HepG2 (cell line): ENCODE data around the gene TDRD3. TPM values are rescaled to one million over a fixed set of nuclear protein-coding genes. Genes with fewer than 3 reads are reported as not detected.

Experiments
- ATAC-seq: fragments of 200-7000 bp; cut with Tn5 transposase; 3 replicates; pipeline ENCODE4 v1.9.1; 2020; ENCODE audit warnings: mild to moderate bottlenecking, moderate library complexity
- BruUV-seq: library from RNA; stranded (reverse); fragments of 400-500 nt; replicated peaks from 2 replicates; lab custom pipeline; 2021; lab: Mats Ljungman, UMichigan
- CTCF ChIA-PET: fragments of 300-600 bp; formaldehyde crosslinking; extraction: SDS; loops from one replicate; lab custom pipeline; 2021; ENCODE audit warnings: low total read pairs, inconsistent platforms, low intra/inter-chr PET ratio; lab: Yijun Ruan, JAX
- POLR2A ChIA-PET: fragments of 350-600 bp; sonication (Branson Sonifier 250); formaldehyde crosslinking; loops from one replicate; lab custom pipeline; 2020; ENCODE audit warnings: antibody characterized with exemption, inconsistent platforms; lab: Yijun Ruan, JAX
- DNase-seq: peaks from one replicate; pipeline ENCODE4 v3.0.0-alpha.2; 2015; ENCODE audit warnings: low spot score
- FAIRE-seq: peaks from 3 replicates; lab custom pipeline; 2011; peaks lifted over from hg19 to GRCh38; lab: Jason Lieb, UNC
- H2AFZ ChIP-seq: one replicate; pipeline ENCODE4 v1.6.1; 2011; ENCODE audit warnings: low read length, inconsistent platforms
- H3K27ac ChIP-seq: fragments of 300-600 bp; 3 replicates; pipeline ENCODE4 v1.8.0; 2011; ENCODE audit warnings: mixed run types, mild to moderate bottlenecking, mixed read lengths, low read length, inconsistent platforms; ENCODE audit not compliant: insufficient read depth; ENCODE audit errors: extremely low read length
- H3K27me3 ChIP-seq, 2 experiments: fragments of 200-600 bp in 1 of 2; 2 replicates in 1 of 2; 3 replicates in 1 of 2; pipeline versions ENCODE4 v1.6.0 to v1.8.0; 2011; ENCODE audit warnings: low read length in 2 of 2, mild to moderate bottlenecking in 2 of 2, moderate library complexity in 2 of 2, inconsistent platforms in 1 of 2; ENCODE audit not compliant: insufficient read depth in 2 of 2, control insufficient read depth in 1 of 2
- H3K36me3 ChIP-seq, 2 experiments: fragments of 200-600 bp in 1 of 2; replicated peaks in 1 of 2; 2 replicates in 1 of 2; 3 replicates in 1 of 2; pipeline versions ENCODE4 v1.5.1 to v1.8.0; 2011; ENCODE audit warnings: low read length in 2 of 2, inconsistent platforms in 1 of 2; ENCODE audit not compliant: insufficient read depth in 2 of 2, control insufficient read depth in 1 of 2
- H3K4me1 ChIP-seq: 2 replicates; pipeline ENCODE4 v1.5.1; 2012; ENCODE audit warnings: low read length, inconsistent platforms; ENCODE audit not compliant: insufficient read depth
- H3K4me2 ChIP-seq: 2 replicates; pipeline ENCODE4 v1.6.0; 2011; ENCODE audit warnings: low read depth, low read length, inconsistent platforms
- H3K4me3 ChIP-seq, 3 experiments: fragments of 200-600 bp in 1 of 3; sonication (generic), shearing (Covaris generic) in 1 of 3; replicated peaks in 1 of 3; 2 replicates each; pipeline ENCODE4 v1.5.1; 2011 to 2016; ENCODE audit warnings: low read length in 3 of 3, inconsistent platforms in 2 of 3, low read depth in 2 of 3, mild to moderate bottlenecking in 2 of 3, control low read depth in 1 of 3, mixed read lengths in 1 of 3; ENCODE audit not compliant: insufficient read depth in 1 of 3
- H3K79me2 ChIP-seq: one replicate; pipeline ENCODE4 v1.6.1; 2011; ENCODE audit warnings: low read length, inconsistent platforms; ENCODE audit not compliant: insufficient read depth
- H3K9ac ChIP-seq: 2 replicates; pipeline ENCODE4 v1.6.0; 2011; ENCODE audit warnings: mild to moderate bottlenecking, low read depth, low read length, inconsistent platforms; ENCODE audit not compliant: insufficient read depth
- H3K9me3 ChIP-seq: 2 replicates; pipeline ENCODE4 v1.5.1; 2012; ENCODE audit warnings: mild to moderate bottlenecking, low read length
- H4K20me1 ChIP-seq: 2 replicates; pipeline ENCODE4 v1.6.0; 2011; ENCODE audit warnings: inconsistent platforms, mild to moderate bottlenecking, low read length, moderate library complexity; ENCODE audit not compliant: insufficient read depth
- AGO2 ChIP-seq: fragments of 200-400 bp; formaldehyde crosslinking; optimal IDR thresholded peaks from 2 replicates; pipeline ENCODE3; 2017; ENCODE audit warnings: mild to moderate bottlenecking, low read depth, low read length, moderate library complexity
- HOXD1 ChIP-seq: sonication (generic); formaldehyde crosslinking; IDR thresholded peaks from 2 replicates; pipeline ENCODE4 v1.5.0; 2020; ENCODE audit warnings: missing genetic modification reagents
- KAT2B ChIP-seq: fragments of 150-350 bp; IDR thresholded peaks from 2 replicates; pipeline ENCODE4 v1.6.1; 2014; ENCODE audit warnings: low read depth, low read length, borderline replicate concordance
- PAF1 ChIP-seq: IDR thresholded peaks from 2 replicates; pipeline ENCODE4 v1.6.1; 2016; ENCODE audit warnings: missing genetic modification reagents, missing compliant biosample characterization
- SATB2 ChIP-seq: sonication (generic); formaldehyde crosslinking; IDR thresholded peaks from 2 replicates; pipeline ENCODE4 v1.5.0; 2020; ENCODE audit warnings: missing genetic modification reagents
- STAT5B ChIP-seq: sonication (generic); formaldehyde crosslinking; IDR thresholded peaks from 2 replicates; pipeline ENCODE4 v1.4.0; 2020; ENCODE audit warnings: missing genetic modification reagents
- ZFYVE20 ChIP-seq: sonication (generic); formaldehyde crosslinking; IDR thresholded peaks from 2 replicates; pipeline ENCODE4 v1.8.0; 2023; ENCODE audit warnings: low read depth, mild to moderate bottlenecking, moderate library complexity, missing genetic modification reagents, borderline replicate concordance
- ZNF484 ChIP-seq: sonication (generic); formaldehyde crosslinking; IDR thresholded peaks from 2 replicates; pipeline ENCODE4 v1.5.1; 2020; ENCODE audit warnings: mild to moderate bottlenecking, low read depth, missing genetic modification reagents, borderline replicate concordance
- ZNF607 ChIP-seq: sonication (generic); formaldehyde crosslinking; IDR thresholded peaks from 2 replicates; pipeline ENCODE4 v1.5.1; 2020; ENCODE audit warnings: missing genetic modification reagents, mild to moderate bottlenecking, borderline replicate concordance
- ZNF672 ChIP-seq: sonication (generic); formaldehyde crosslinking; IDR thresholded peaks from 2 replicates; pipeline ENCODE4 v1.8.1; 2022; ENCODE audit warnings: missing genetic modification reagents
- WGBS: methylation state at CpG from one replicate; pipeline ENCODE4 v1.1.6; 2017; ENCODE audit warnings: low lambda C conversion rate; 5-methylcytosine and 5-hydroxymethylcytosine counted together
- in situ Hi-C: cut with HindIII; loops from 2 replicates; pipeline ENCODE4 v1.10.0; 2017; ENCODE audit warnings: low pct_unique_long_range_greater_than_20kb; ENCODE audit not compliant: extremely low pct_ligation_motif_present
- intact Hi-C: fragments of 100-400 bp; cut with micrococcal nuclease; formaldehyde crosslinking; loops from one replicate; pipeline ENCODE4 v1.10.0; 2022; ENCODE audit not compliant: unreplicated experiment
- polyA plus RNA-seq, 8 experiments: library from polyadenylated mRNA; depleted of rRNA in 3 of 8; stranded (reverse) in 7 of 8; unstranded in 1 of 8; fragments of >200 nt; fragmentation: Illumina TruSeq in 4 of 8; extraction: Trizol in 4 of 8; gene quantifications; 2 replicates each; pipeline versions ENCODE4 v1.2.1 to v1.2.3, GENCODE V29; 2011 to 2016; ENCODE audit warnings: low read depth in 4 of 8, missing spikeins in 1 of 8, mixed read lengths in 1 of 8; ENCODE audit not compliant: insufficient read depth in 1 of 8
- total RNA-seq, 5 experiments: library from RNA; depleted of rRNA; stranded (reverse); fragments of >200 nt; fragmentation: Illumina TruSeq; extraction: Trizol; gene quantifications; 2 replicates each; pipeline ENCODE4 v1.2.3, GENCODE V29; 2016; ENCODE audit warnings: low read depth in 1 of 5
- TF ChIP-seq, protein P1 (sequence below): IDR thresholded peaks from 2 replicates; pipeline ENCODE4 v1.4.0; 2020; ENCODE audit warnings: mild to moderate bottlenecking, missing genetic modification reagents
- TF ChIP-seq, protein P2 (sequence below): sonication (generic); formaldehyde crosslinking; IDR thresholded peaks from 2 replicates; pipeline ENCODE4 v1.4.0; 2020; ENCODE audit warnings: mild to moderate bottlenecking, missing genetic modification reagents, borderline replicate concordance
- TF ChIP-seq, protein P3 (sequence below): sonication (generic); formaldehyde crosslinking; IDR thresholded peaks from 2 replicates; pipeline ENCODE4 v1.8.0; 2023; ENCODE audit warnings: mild to moderate bottlenecking, missing genetic modification reagents
- TF ChIP-seq, protein P4 (sequence below): sonication (generic); formaldehyde crosslinking; IDR thresholded peaks from 2 replicates; pipeline ENCODE4 v1.4.0; 2020; ENCODE audit warnings: missing genetic modification reagents
- TF ChIP-seq, protein P5 (sequence below): sonication (generic); formaldehyde crosslinking; IDR thresholded peaks from 2 replicates; pipeline ENCODE4 v1.5.1; 2020; ENCODE audit warnings: missing genetic modification reagents, mild to moderate bottlenecking, borderline replicate concordance

The TDRD3 gene
- total and polyA plus RNA-seq, 2 of the 13 experiments (the other 11 are each of a cell fraction or from before 2014, with no cell fraction given) = 4.7 to 11.8 TPM

DNA sequence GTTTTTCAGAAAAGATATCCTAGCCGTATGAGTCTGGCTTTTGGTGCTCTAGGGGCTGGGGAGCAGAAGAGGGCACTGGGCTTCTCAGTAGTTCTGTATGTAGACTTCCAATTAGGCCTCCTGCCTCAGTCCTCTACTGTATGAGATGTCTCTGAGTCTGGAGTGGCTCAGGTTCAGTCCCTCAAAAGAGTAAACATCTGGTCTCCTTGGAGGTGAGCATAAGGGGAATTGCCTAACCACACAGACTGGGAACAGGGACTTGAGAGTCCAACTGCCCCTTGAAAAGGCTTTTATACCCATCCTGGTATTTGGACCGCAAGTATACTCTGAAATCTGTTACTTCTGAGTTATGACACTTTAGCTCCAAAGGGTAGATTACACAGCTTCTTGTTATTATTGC, 214.5 kb downstream of the TDRD3 start:
- Histone ChIP-seq H3K79me2 (no peaks in the 10 kb centered on the region), H3K9ac (no peak overlapping the region), H4K20me1 (no peaks in the 10 kb centered on the region), H3K36me3 (no peaks in the 10 kb centered on the region), H3K4me1 (no peaks in the 10 kb centered on the region), H3K27ac (no peak overlapping the region), H3K9me3 (no peaks in the 10 kb centered on the region), H3K4me2 (no peak overlapping the region), H2AFZ (no peak overlapping the region), H3K4me3 (no peak overlapping the region), H3K27me3 (no peaks in the 10 kb centered on the region)
- ChIA-PET CTCF (no interaction called here), POLR2A (no interaction called here)
- intact Hi-C loops (no loop called here), in situ Hi-C loops (no loop called here)
- no peak for FAIRE-seq
- WGBS = 14% methylated on average over 2 of the region's 2 CpGs
- DNase-seq = no peak
- BruUV-seq = no TSS peak
- ATAC-seq = no peak
- TF ChIP-seq PAF1 (CRISPR knock-in tag) (no peak), KAT2B (no peak), HOXD1 (CRISPR knock-in tag) (no peak), ZNF672 (no peak), SATB2 (CRISPR knock-in tag) (no peak), ZNF484 (CRISPR knock-in tag) (no peak), ZNF607 (no peak), STAT5B (no peak), AGO2 (no peak), ZFYVE20 (CRISPR knock-in tag) (no peak)
- TF ChIP-seq, protein P1, sequence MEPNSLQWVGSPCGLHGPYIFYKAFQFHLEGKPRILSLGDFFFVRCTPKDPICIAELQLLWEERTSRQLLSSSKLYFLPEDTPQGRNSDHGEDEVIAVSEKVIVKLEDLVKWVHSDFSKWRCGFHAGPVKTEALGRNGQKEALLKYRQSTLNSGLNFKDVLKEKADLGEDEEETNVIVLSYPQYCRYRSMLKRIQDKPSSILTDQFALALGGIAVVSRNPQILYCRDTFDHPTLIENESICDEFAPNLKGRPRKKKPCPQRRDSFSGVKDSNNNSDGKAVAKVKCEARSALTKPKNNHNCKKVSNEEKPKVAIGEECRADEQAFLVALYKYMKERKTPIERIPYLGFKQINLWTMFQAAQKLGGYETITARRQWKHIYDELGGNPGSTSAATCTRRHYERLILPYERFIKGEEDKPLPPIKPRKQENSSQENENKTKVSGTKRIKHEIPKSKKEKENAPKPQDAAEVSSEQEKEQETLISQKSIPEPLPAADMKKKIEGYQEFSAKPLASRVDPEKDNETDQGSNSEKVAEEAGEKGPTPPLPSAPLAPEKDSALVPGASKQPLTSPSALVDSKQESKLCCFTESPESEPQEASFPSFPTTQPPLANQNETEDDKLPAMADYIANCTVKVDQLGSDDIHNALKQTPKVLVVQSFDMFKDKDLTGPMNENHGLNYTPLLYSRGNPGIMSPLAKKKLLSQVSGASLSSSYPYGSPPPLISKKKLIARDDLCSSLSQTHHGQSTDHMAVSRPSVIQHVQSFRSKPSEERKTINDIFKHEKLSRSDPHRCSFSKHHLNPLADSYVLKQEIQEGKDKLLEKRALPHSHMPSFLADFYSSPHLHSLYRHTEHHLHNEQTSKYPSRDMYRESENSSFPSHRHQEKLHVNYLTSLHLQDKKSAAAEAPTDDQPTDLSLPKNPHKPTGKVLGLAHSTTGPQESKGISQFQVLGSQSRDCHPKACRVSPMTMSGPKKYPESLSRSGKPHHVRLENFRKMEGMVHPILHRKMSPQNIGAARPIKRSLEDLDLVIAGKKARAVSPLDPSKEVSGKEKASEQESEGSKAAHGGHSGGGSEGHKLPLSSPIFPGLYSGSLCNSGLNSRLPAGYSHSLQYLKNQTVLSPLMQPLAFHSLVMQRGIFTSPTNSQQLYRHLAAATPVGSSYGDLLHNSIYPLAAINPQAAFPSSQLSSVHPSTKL (CRISPR knock-in tag) = no peak
- TF ChIP-seq, protein P2, sequence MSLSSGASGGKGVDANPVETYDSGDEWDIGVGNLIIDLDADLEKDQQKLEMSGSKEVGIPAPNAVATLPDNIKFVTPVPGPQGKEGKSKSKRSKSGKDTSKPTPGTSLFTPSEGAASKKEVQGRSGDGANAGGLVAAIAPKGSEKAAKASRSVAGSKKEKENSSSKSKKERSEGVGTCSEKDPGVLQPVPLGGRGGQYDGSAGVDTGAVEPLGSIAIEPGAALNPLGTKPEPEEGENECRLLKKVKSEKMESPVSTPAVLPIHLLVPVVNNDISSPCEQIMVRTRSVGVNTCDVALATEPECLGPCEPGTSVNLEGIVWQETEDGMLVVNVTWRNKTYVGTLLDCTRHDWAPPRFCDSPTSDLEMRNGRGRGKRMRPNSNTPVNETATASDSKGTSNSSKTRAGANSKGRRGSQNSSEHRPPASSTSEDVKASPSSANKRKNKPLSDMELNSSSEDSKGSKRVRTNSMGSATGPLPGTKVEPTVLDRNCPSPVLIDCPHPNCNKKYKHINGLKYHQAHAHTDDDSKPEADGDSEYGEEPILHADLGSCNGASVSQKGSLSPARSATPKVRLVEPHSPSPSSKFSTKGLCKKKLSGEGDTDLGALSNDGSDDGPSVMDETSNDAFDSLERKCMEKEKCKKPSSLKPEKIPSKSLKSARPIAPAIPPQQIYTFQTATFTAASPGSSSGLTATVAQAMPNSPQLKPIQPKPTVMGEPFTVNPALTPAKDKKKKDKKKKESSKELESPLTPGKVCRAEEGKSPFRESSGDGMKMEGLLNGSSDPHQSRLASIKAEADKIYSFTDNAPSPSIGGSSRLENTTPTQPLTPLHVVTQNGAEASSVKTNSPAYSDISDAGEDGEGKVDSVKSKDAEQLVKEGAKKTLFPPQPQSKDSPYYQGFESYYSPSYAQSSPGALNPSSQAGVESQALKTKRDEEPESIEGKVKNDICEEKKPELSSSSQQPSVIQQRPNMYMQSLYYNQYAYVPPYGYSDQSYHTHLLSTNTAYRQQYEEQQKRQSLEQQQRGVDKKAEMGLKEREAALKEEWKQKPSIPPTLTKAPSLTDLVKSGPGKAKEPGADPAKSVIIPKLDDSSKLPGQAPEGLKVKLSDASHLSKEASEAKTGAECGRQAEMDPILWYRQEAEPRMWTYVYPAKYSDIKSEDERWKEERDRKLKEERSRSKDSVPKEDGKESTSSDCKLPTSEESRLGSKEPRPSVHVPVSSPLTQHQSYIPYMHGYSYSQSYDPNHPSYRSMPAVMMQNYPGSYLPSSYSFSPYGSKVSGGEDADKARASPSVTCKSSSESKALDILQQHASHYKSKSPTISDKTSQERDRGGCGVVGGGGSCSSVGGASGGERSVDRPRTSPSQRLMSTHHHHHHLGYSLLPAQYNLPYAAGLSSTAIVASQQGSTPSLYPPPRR (CRISPR knock-in tag) = no peak
- TF ChIP-seq, protein P3, sequence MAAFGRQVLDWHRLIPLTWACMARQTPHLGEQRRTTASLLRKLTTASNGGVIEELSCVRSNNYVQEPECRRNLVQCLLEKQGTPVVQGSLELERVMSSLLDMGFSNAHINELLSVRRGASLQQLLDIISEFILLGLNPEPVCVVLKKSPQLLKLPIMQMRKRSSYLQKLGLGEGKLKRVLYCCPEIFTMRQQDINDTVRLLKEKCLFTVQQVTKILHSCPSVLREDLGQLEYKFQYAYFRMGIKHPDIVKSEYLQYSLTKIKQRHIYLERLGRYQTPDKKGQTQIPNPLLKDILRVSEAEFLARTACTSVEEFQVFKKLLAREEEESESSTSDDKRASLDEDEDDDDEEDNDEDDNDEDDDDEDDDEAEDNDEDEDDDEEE (CRISPR knock-in tag) = no peak
- TF ChIP-seq, protein P4, sequence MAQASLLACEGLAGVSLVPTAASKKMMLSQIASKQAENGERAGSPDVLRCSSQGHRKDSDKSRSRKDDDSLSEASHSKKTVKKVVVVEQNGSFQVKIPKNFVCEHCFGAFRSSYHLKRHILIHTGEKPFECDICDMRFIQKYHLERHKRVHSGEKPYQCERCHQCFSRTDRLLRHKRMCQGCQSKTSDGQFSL (CRISPR knock-in tag) = no peak
- TF ChIP-seq, protein P5, sequence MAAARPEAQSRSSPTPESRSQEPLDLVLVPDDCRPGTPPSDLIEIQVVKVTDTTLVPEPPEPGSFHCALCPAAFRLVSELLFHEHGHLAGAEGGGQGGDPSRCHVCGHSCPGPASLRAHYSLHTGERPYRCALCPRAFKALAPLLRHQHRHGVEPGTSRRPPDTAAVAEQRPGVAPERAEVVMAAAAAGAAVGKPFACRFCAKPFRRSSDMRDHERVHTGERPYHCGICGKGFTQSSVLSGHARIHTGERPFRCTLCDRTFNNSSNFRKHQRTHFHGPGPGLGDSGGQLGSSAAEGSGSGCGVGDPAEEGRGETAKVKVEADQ = no peak
